Small intestine (tissue), 7 donors: Measurements from ENCODE around the gene FFAR2. TPM values are rescaled to one million over a fixed set of nuclear protein-coding genes. Genes with fewer than 3 reads are reported as not detected.
A peak's percentile ranks its signal among the peaks of the same experiment; 100 is the strongest.
"Not testable (repeated sequence)": the region's sequence is repeated elsewhere in the genome, so short reads cannot be mapped to it uniquely, and the experiment has no call there.

Source experiments
- DNase-seq, 2 donors: peaks; one replicate each; pipeline versions ENCODE4 v3.0.0 to v3.0.0-alpha.2; 2013
- FAIRE-seq: peaks from 2 replicates; lab custom pipeline; 2012; peaks lifted over from hg19 to GRCh38; lab: Jason Lieb, UNC
- H3K27ac ChIP-seq, 3 donors: one replicate each; pipeline ENCODE4 v1.5.1; 2013; ENCODE audit warnings: low read length in 2 of 3, mild to moderate bottlenecking in 2 of 3, control low read depth in 1 of 3, inconsistent platforms in 1 of 3, low read depth in 1 of 3, moderate library complexity in 1 of 3
- H3K27me3 ChIP-seq, 3 donors: one replicate each; pipeline ENCODE4 v1.6.1; 2013; ENCODE audit warnings: low read length in 3 of 3, inconsistent platforms in 1 of 3; ENCODE audit not compliant: control insufficient read depth in 3 of 3, insufficient read depth in 3 of 3
- H3K36me3 ChIP-seq, 3 donors: one replicate each; pipeline ENCODE4 v1.6.1; 2013; ENCODE audit warnings: low read length in 3 of 3, inconsistent platforms in 1 of 3, low read depth in 1 of 3, mild to moderate bottlenecking in 1 of 3, moderate library complexity in 1 of 3; ENCODE audit not compliant: control insufficient read depth in 3 of 3, insufficient read depth in 2 of 3
- H3K4me1 ChIP-seq, 3 donors: one replicate each; pipeline ENCODE4 v1.6.1; 2013; ENCODE audit warnings: low read length in 2 of 3, inconsistent platforms in 1 of 3, low read depth in 1 of 3, mild to moderate bottlenecking in 1 of 3, moderate library complexity in 1 of 3; ENCODE audit not compliant: control insufficient read depth in 3 of 3, insufficient read depth in 2 of 3
- H3K4me3 ChIP-seq, 3 donors: one replicate each; pipeline ENCODE4 v1.5.1; 2013; ENCODE audit warnings: low read length in 3 of 3, control low read depth in 1 of 3, inconsistent platforms in 1 of 3, low read depth in 1 of 3, mild to moderate bottlenecking in 1 of 3, moderate library complexity in 1 of 3
- H3K9me3 ChIP-seq, 2 donors: one replicate each; pipeline ENCODE4 v1.6.1; 2013; ENCODE audit warnings: low read depth in 1 of 2, low read length in 1 of 2; ENCODE audit not compliant: control insufficient read depth in 2 of 2, insufficient read depth in 1 of 2
- WGBS, 3 donors: extraction: QIAGEN DNeasy Blood & Tissue Kit; methylation state at CpG; one replicate each; pipeline ENCODE4 v1.1.7; 2013; 5-methylcytosine and 5-hydroxymethylcytosine counted together
- polyA plus RNA-seq, 4 donors: library from polyadenylated mRNA; stranded (reverse) in 3 of 4; unstranded in 1 of 4; fragments of 200-250 nt in 3 of 4; fragments of 120-200 nt in 1 of 4; gene quantifications; one replicate each; pipeline versions ENCODE4 v1.2.1 to v1.2.3, GENCODE V29; 2013
- donor health status: healthy with polysubstance abuse.
- donor health status: control.
- donor health status: control.
- donor health status: Bipolar disorder and iron deficiency.
- donor health status: healthy.

FFAR2 gene
- polyA plus RNA-seq, 4 donors = 0.54 to 3.7 (median 0.81) TPM

- H3K9me3 ChIP-seq, FAIRE-seq: not testable (repeated sequence)
- 84 to 96% (median 95%) methylated on average over 7 of the region's 7 CpGs for WGBS, 3 donors
Measured at GRCh38 chr19:35474594-35474993, 26.5 kb downstream of the FFAR2 start.

DNA sequence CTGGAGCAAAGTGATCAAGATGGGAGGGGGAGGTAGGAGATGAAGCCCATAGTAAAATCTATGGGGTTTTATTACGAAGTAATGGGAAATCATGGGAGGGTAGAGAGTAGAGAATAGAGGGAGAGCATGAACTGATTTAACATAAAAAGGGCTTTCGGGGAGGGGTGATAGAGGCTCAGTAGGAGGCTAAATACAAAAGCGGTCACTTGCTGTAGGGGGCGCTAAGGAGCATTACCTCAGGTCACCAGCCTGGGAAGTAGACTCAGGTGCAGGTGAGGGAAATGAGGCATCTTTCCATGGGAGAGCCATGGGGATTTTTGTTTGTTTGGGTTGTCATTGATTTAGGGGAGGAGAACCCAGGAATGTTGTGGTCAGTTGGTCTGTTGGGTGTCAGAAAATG is 28.1 kb downstream of the FFAR2 start:
- H3K27ac ChIP-seq = no peak overlapping the region
- no peaks in the 10 kb centered on the region for H3K9me3 ChIP-seq
- H3K4me3 ChIP-seq = no peak overlapping the region
- no peaks in the 10 kb centered on the region for H3K4me1 ChIP-seq
- H3K27me3 ChIP-seq = no peaks in the 10 kb centered on the region
- 64 to 78% (median 69%) methylated on average over 4 of the region's 4 CpGs for WGBS, 3 donors
- no peaks in the 10 kb centered on the region for H3K36me3 ChIP-seq
- DNase-seq (no peak), FAIRE-seq (no peak)

More at GRCh38 chr19:35474594-35474993, 26.5 kb downstream of the FFAR2 start:
- H3K36me3 ChIP-seq, H3K27me3 ChIP-seq, H3K4me3 ChIP-seq, DNase-seq, H3K4me1 ChIP-seq, H3K27ac ChIP-seq: not testable (repeated sequence)

GRCh38 chr19:35478794-35479677 is 31.0 kb downstream of the FFAR2 start:
- Histone ChIP-seq H3K4me3 (no peak overlapping the region), H3K36me3 (no peaks in the 10 kb centered on the region), H3K27ac (no peak overlapping the region), H3K27me3 (no peaks in the 10 kb centered on the region), H3K9me3 (no peaks in the 10 kb centered on the region), H3K4me1 (no peaks in the 10 kb centered on the region)
- FAIRE-seq = no peak
- DNase-seq = no peak
- WGBS, 3 donors = 23 to 65% (median 34%) methylated on average over 21 of the region's 21 CpGs

- no peaks in the 10 kb centered on the region for H3K9me3 ChIP-seq
- H3K4me3 ChIP-seq = no peak overlapping the region
- 80 to 90% (median 80%) methylated on average over 5 of the region's 5 CpGs for WGBS, 3 donors
- peaks cover 0 to 16% (median 0%) of the 10 kb centered on the region in 3 donors for H3K4me1 ChIP-seq
- FAIRE-seq = no peak
- DNase-seq = no peak
- H3K27ac ChIP-seq = no peak overlapping the region
- H3K36me3 ChIP-seq = no peaks in the 10 kb centered on the region
- H3K27me3 ChIP-seq = no peaks in the 10 kb centered on the region
Measured at GRCh38 chr19:35483089-35483488, 35.0 kb downstream of the FFAR2 start.

DNA sequence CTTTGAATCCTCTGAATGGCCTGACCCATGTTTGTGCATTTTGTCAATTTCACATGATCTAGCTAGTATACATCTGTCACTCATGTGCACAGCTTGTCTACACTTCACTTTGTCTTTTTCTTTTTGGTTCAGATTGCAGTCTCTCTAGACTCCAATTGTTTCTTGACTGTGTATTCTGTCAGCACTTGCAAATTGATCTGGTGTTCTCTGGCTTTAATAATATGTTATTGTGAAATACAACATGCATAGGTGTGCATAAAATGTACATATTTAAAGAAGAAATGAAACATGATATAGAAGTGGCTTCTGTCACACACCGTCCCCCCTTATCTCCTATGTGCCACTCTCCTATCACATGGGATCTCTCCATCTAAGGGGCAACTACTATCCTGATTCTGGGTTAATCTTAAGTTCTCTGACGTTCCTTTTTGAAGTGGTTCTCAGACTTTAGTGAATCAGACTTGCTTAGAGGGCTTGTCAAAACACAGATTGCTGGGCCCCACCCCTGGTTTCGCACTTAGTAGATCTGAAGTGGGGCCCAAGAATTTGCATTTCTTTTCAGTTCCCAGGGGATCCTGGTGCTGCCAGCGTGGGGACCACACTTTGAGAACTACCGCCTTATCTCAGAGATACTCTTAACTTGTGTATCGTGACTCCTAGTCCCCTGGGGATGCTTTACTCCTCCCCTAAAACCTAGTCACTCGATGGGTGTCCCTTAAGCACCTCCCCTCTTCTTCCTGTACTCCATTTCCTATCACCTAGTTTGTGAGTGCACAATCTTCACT is 36.4 kb downstream of the FFAR2 start:
- H3K27me3 ChIP-seq = no peaks in the 10 kb centered on the region
- H3K4me3 ChIP-seq = no peak overlapping the region
- no peak for DNase-seq
- no peaks in the 10 kb centered on the region for H3K36me3 ChIP-seq
- 65 to 87% (median 79%) methylated on average over 7 of the region's 7 CpGs for WGBS, 3 donors
- no peak overlapping the region for H3K27ac ChIP-seq
- peaks cover 0 to 16% (median 0%) of the 10 kb centered on the region in 3 donors for H3K4me1 ChIP-seq
- no peaks in the 10 kb centered on the region for H3K9me3 ChIP-seq
- FAIRE-seq = no peak

- 29 to 62% (median 40%) methylated on average over 3 of the region's 3 CpGs for WGBS, 3 donors
- no peaks in the 10 kb centered on the region for H3K9me3 ChIP-seq
- no peak for FAIRE-seq
Measured at GRCh38 chr19:35486268-35486708, 38.2 kb downstream of the FFAR2 start.

DNA sequence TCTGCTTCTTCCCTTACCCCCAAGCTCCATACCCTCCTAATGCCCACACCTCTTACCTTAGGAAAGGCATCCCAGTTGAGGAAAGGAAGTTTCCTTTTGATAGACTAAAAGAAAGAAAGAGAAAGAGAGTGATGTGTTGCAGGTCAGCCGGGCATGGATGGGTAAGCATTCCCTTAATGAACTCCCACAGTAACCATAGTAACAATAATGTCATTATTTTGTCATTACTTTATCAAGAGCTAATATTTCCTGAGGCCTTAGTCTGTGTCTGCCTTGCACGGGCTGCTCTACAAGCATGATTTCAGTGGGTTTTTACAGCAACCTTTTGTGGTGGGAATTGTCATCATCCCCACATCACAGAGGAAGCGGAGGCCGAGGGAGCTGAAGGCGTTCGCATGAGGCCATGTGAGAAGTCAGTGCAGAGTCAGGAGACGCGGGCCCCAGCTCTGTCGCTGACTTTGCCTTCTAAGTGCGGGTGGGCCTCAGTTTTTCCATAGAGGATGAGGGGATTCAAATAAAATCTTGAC is 39.7 kb downstream of the FFAR2 start:
- H3K27ac ChIP-seq = no peak overlapping the region
- no peaks in the 10 kb centered on the region for H3K36me3 ChIP-seq
- H3K27me3 ChIP-seq = peaks cover 0 to 3% (median 0%) of the 10 kb centered on the region in 3 donors
- no peak overlapping the region for H3K4me3 ChIP-seq
- H3K4me1 ChIP-seq = peaks cover 0 to 16% (median 0%) of the 10 kb centered on the region in 3 donors
- no peaks in the 10 kb centered on the region for H3K9me3 ChIP-seq
- FAIRE-seq (no peak), DNase-seq (no peak)
- WGBS, 3 donors = 85 to 93% (median 89%) methylated on average over 10 of the region's 10 CpGs

More at GRCh38 chr19:35486268-35486708, 38.2 kb downstream of the FFAR2 start:
- H3K27ac ChIP-seq = no peak overlapping the region
- peak in 1 of 2 donors; percentile 16 for DNase-seq
- H3K27me3 ChIP-seq = peaks cover 0 to 3% (median 0%) of the 10 kb centered on the region in 3 donors
- peaks cover 0 to 16% (median 0%) of the 10 kb centered on the region in 3 donors for H3K4me1 ChIP-seq
- no peak overlapping the region for H3K4me3 ChIP-seq
- no peaks in the 10 kb centered on the region for H3K36me3 ChIP-seq

- Histone ChIP-seq H3K4me3 (no peak overlapping the region), H3K27me3 (peaks cover 0 to 3% (median 0%) of the 10 kb centered on the region in 3 donors), H3K4me1 (peaks cover 0 to 16% (median 0%) of the 10 kb centered on the region in 3 donors), H3K9me3 (no peaks in the 10 kb centered on the region), H3K27ac (no peak overlapping the region), H3K36me3 (no peaks in the 10 kb centered on the region)
- FAIRE-seq (no peak), DNase-seq (no peak)
- 87 to 92% (median 91%) methylated on average over 16 of the region's 16 CpGs for WGBS, 3 donors
Measured at GRCh38 chr19:35488677-35489076, 40.6 kb downstream of the FFAR2 start.
